SK-N-SH treated with all-trans-retinoic acid at 6 μM for 48 hours (cell line): ENCODE results near the gene ENTPD1.

Source experiments
- ARNTL ChIP-seq: fragments of 450-650 bp; formaldehyde crosslinking; IDR thresholded peaks from 2 replicates; pipeline ENCODE4 v1.5.0; 2020; ENCODE audit warnings: low read depth, mild to moderate bottlenecking, moderate library complexity, borderline replicate concordance
- CSDC2 ChIP-seq: fragments of 250-450 bp; sonication (Bioruptor Pico); IDR thresholded peaks from 2 replicates; pipeline ENCODE4 v1.5.0; 2020; ENCODE audit warnings: mild to moderate bottlenecking, moderate library complexity
- ISL1 ChIP-seq: fragments of 250-450 bp; sonication (Bioruptor Pico); IDR thresholded peaks from 2 replicates; pipeline ENCODE4 v2.1.2; 2022; ENCODE audit warnings: mild to moderate bottlenecking, moderate library complexity
- OSR1 ChIP-seq: fragments of 250-450 bp; sonication (Bioruptor Pico); IDR thresholded peaks from 2 replicates; pipeline ENCODE4 v1.8.0; 2022; ENCODE audit warnings: moderate library complexity, mild to moderate bottlenecking, inconsistent platforms
- ZC3H10 ChIP-seq: fragments of 250-450 bp; sonication (Bioruptor Pico); IDR thresholded peaks from 2 replicates; pipeline ENCODE4 v1.5.1; 2021; ENCODE audit warnings: mild to moderate bottlenecking, moderate library complexity
- ZFP30 ChIP-seq: fragments of 450-650 bp; formaldehyde crosslinking; IDR thresholded peaks from 2 replicates; pipeline ENCODE4 v1.5.0; 2022; ENCODE audit warnings: mild to moderate bottlenecking, moderate library complexity
- ZNF8 ChIP-seq: fragments of 450-650 bp; formaldehyde crosslinking; IDR thresholded peaks from 2 replicates; pipeline ENCODE4 v1.5.0; 2020; ENCODE audit warnings: mild to moderate bottlenecking, moderate library complexity
- TF ChIP-seq, protein P1 (sequence below): fragments of 250-450 bp; sonication (Bioruptor Pico); IDR thresholded peaks from 2 replicates; pipeline ENCODE4 v1.8.0; 2020; ENCODE audit warnings: mild to moderate bottlenecking, moderate library complexity, borderline replicate concordance
- TF ChIP-seq, protein P2 (sequence below): fragments of 250-450 bp; sonication (Bioruptor Pico); IDR thresholded peaks from 2 replicates; pipeline ENCODE4 v1.5.1; 2020; ENCODE audit warnings: low read depth, mild to moderate bottlenecking, moderate library complexity
- TF ChIP-seq, protein P3 (sequence below): fragments of 250-450 bp; sonication (Bioruptor Pico); IDR thresholded peaks from 2 replicates; pipeline ENCODE4 v1.5.0; 2020; ENCODE audit warnings: mild to moderate bottlenecking, moderate library complexity

DNA sequence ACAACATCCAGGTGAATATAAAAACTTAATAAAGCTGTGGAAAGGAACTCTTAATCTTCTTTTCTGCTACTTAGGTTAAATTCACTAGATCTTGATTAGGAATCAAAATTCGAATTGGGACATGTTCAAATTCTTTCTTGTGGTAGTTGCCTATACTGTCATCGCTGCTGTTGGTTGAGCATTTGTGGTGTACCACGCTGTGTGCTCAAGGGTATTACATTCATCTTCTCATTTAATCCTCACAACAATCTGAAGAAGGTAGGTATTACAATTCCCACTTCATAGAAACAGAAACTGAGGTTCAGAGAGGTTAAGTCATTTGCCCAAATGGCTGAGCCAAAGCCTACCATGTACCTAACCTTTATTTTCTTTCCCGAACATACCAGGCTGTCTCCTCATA lies 111.9 kb downstream of the ENTPD1 start:
- TF ChIP-seq ARNTL (no peak), ISL1 (CRISPR knock-in tag) (no peak), ZFP30 (CRISPR knock-in tag) (no peak), CSDC2 (CRISPR knock-in tag) (no peak), ZNF8 (CRISPR knock-in tag) (no peak), ZC3H10 (CRISPR knock-in tag) (no peak), OSR1 (no peak)
- TF ChIP-seq, protein P1, sequence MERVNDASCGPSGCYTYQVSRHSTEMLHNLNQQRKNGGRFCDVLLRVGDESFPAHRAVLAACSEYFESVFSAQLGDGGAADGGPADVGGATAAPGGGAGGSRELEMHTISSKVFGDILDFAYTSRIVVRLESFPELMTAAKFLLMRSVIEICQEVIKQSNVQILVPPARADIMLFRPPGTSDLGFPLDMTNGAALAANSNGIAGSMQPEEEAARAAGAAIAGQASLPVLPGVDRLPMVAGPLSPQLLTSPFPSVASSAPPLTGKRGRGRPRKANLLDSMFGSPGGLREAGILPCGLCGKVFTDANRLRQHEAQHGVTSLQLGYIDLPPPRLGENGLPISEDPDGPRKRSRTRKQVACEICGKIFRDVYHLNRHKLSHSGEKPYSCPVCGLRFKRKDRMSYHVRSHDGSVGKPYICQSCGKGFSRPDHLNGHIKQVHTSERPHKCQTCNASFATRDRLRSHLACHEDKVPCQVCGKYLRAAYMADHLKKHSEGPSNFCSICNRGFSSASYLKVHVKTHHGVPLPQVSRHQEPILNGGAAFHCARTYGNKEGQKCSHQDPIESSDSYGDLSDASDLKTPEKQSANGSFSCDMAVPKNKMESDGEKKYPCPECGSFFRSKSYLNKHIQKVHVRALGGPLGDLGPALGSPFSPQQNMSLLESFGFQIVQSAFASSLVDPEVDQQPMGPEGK (CRISPR knock-in tag) = no peak
- TF ChIP-seq, protein P2, sequence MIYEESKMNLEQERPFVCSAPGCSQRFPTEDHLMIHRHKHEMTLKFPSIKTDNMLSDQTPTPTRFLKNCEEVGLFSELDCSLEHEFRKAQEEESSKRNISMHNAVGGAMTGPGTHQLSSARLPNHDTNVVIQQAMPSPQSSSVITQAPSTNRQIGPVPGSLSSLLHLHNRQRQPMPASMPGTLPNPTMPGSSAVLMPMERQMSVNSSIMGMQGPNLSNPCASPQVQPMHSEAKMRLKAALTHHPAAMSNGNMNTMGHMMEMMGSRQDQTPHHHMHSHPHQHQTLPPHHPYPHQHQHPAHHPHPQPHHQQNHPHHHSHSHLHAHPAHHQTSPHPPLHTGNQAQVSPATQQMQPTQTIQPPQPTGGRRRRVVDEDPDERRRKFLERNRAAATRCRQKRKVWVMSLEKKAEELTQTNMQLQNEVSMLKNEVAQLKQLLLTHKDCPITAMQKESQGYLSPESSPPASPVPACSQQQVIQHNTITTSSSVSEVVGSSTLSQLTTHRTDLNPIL (CRISPR knock-in tag) = no peak
- TF ChIP-seq, protein P3, sequence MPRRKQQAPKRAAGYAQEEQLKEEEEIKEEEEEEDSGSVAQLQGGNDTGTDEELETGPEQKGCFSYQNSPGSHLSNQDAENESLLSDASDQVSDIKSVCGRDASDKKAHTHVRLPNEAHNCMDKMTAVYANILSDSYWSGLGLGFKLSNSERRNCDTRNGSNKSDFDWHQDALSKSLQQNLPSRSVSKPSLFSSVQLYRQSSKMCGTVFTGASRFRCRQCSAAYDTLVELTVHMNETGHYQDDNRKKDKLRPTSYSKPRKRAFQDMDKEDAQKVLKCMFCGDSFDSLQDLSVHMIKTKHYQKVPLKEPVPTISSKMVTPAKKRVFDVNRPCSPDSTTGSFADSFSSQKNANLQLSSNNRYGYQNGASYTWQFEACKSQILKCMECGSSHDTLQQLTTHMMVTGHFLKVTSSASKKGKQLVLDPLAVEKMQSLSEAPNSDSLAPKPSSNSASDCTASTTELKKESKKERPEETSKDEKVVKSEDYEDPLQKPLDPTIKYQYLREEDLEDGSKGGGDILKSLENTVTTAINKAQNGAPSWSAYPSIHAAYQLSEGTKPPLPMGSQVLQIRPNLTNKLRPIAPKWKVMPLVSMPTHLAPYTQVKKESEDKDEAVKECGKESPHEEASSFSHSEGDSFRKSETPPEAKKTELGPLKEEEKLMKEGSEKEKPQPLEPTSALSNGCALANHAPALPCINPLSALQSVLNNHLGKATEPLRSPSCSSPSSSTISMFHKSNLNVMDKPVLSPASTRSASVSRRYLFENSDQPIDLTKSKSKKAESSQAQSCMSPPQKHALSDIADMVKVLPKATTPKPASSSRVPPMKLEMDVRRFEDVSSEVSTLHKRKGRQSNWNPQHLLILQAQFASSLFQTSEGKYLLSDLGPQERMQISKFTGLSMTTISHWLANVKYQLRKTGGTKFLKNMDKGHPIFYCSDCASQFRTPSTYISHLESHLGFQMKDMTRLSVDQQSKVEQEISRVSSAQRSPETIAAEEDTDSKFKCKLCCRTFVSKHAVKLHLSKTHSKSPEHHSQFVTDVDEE (CRISPR knock-in tag) = no peak
